B cell (primary cell): ENCODE measurements around the gene WIF1.

ENCODE experiments used
- EZH2 ChIP-seq: IDR thresholded peaks from 2 replicates; pipeline ENCODE4 v1.6.1; 2012; ENCODE audit warnings: borderline replicate concordance, low read depth, mild to moderate bottlenecking, moderate library complexity, low read length; ENCODE audit not compliant: insufficient read depth, poor library complexity, severe bottlenecking
- TF ChIP-seq, protein P1 (sequence below): fragments of 200-600 bp; IDR thresholded peaks from one replicate; pipeline ENCODE4 v1.8.0; 2022; ENCODE audit warnings: antibody characterized with exemption, mild to moderate bottlenecking

- TF ChIP-seq, protein P1, sequence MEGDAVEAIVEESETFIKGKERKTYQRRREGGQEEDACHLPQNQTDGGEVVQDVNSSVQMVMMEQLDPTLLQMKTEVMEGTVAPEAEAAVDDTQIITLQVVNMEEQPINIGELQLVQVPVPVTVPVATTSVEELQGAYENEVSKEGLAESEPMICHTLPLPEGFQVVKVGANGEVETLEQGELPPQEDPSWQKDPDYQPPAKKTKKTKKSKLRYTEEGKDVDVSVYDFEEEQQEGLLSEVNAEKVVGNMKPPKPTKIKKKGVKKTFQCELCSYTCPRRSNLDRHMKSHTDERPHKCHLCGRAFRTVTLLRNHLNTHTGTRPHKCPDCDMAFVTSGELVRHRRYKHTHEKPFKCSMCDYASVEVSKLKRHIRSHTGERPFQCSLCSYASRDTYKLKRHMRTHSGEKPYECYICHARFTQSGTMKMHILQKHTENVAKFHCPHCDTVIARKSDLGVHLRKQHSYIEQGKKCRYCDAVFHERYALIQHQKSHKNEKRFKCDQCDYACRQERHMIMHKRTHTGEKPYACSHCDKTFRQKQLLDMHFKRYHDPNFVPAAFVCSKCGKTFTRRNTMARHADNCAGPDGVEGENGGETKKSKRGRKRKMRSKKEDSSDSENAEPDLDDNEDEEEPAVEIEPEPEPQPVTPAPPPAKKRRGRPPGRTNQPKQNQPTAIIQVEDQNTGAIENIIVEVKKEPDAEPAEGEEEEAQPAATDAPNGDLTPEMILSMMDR: no peak
- TF ChIP-seq EZH2: no peak
Measured at GRCh38 chr12:65125975-65126374, 4.9 kb upstream of the WIF1 start.
